Measurements from ENCODE around the gene BIK.
"Not testable (repeated sequence)": the region's sequence is repeated elsewhere in the genome, so short reads cannot be mapped to it uniquely, and the experiment has no call there.

BIK gene

GRCh38 chr22:43136255-43136654 lies 25.7 kb downstream of the BIK start:
- peak; percentile 42 for DNase-seq (ENCODE audit: low spot score)

GRCh38 chr22:43136801-43137200 lies 26.3 kb downstream of the BIK start:
- no peak for DNase-seq (ENCODE audit: low spot score)

DNA sequence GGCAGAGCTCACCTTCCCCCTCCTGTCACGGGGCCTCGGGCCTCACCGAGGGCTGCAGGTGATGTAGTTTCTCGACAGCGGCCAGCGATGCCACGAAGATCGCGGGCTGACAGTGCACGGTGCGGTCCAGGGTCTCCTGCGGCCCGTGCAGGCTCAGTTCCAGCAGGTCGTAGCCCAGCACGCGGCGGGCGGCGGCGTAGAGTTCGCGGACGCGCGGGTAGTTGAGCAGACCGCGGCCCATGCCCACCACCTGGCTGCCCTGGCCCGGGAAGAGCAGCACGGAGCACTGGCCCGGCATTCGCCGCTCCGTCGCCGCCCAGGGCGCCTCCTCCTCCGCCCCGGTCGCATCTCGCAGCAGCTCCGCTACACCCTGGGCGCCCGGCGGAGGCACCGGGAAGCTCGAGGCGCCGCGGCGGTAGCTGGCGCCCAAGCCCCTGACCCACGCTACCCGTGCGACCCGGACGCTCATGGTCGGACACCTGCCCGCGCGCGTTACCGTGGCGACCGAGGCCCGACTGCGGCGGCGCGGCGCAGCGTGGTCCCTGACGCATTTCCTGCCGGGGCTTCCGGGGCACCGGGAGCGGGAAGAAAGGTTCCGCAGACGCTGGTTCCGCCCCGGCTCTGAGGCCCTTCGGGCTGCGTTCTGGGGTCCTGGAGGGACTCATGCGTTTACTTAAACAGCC lies 32.5 kb downstream of the BIK start, which contains the start of gene MCAT:
Gene MCAT, minus strand, starts transcription at position 519 of the 683 bp plus-strand sequence. Its CDS starts 50 bp downstream, at position 469.
- peak; percentile 83 for DNase-seq (ENCODE audit: low spot score)

- DNase-seq (ENCODE audit: low spot score) = no peak
Observed at GRCh38 chr22:43144949-43145348, 34.4 kb downstream of the BIK start.

DNA sequence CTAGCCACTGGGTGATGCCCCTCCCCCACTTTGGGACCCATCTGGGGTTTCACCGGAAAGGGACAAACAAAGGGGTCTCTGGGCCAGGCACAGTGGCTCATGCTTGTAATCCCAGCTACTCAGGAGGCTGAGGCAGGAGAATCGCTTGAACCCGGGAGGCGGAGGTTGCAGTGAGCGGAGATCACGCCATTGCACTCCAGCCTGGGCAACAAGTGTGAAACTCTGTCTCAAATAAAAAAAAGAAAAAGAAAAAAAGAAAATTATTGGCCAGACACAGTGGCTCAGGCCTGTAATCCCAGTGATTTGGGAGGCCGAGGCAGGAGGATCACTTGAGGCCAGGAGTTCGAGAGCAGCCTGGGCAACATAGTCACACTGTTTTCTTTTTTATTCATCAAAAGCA lies 34.8 kb downstream of the BIK start:
- not testable (repeated sequence) for DNase-seq (ENCODE audit: low spot score)

DNA sequence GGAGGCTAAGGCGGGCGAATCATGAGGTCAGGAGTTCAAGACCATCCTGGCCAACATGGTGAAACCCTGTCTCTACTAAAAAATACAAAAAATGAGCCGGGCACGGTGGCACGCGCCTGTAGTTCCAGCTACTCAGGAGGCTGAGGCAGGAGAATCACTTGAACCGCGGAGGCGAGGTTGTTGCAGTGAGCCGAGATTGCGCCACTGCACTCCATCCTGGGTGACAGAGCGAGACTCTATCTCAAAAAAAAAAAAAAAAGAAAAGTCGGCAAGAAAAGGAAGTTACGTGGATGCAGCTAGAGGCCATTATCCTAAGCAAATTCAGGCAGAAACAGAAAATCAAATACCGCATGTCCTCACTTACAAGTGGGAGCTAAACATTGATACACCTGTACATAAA lies 35.8 kb downstream of the BIK start:
- DNase-seq (ENCODE audit: low spot score) = not testable (repeated sequence)

DNA sequence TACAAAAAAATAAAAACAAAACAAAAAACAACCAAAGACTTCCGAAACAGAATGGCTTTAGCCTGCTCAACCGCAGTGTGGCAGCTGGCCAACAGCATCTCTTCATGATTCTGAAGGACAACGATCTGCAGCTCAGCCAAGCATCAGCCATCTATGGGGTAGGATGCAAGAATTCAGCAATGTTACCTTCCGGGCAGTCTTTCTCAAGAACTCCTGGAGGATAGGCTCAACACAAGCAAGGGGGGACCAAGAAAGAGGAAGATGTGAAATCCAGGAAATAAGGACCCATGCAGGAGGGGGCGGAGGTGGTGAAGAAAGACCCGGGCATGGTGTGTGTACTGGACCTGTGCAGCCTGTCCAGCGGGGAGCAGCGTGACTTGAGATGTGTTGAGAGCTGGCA lies 37.3 kb downstream of the BIK start:
- no peak for DNase-seq (ENCODE audit: low spot score)

DNA sequence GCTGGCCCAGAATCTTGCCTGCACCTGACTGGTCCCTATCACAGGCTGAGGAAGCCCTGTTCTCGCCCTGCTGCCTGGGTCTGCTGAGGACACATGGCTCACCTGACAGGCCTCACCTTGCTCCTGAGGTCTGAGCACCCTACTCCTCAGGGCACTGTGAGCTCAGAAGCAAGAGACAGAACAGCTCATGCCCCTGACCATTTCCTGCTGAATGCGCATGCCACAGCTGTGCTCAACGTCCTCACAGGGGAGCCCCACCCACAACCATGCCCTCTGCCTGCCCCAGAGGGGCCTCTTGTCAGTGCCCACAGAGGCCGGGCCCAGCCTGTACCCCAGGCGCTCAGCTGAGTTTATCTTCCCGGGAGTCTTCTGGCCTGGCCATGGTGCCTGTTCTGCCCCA lies 38.0 kb downstream of the BIK start:
- no peak for DNase-seq (ENCODE audit: low spot score)

DNA sequence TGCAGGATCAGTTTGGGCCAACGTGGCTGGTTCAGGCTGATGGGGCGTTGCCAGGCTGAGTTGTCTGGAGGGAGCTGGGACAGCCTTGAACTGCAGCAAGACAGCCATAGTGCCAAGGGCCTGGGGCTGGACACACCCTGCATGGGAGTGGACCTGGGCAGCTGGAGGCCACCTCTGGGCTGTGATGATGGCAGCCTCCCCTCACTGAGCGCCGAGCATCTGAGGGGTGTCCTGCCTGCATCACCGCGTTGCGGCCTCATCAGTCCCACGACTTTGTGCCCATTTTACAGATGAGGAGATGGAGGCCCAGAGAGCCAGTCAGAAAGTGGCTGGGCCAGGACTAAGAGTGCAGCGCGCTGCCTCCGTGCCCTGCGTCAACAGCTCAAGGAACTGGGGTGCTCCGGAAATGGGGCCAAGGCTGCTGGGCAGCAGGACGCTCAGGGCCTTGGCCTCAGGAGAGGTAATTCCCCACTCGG lies 40.2 kb downstream of the BIK start:
- DNase-seq (ENCODE audit: low spot score) = no peak

GRCh38 chr22:43151251-43152002 lies 40.9 kb downstream of the BIK start, which contains the start of gene TSPO:
TSS of gene TSPO (plus strand) at chr22:43151559. CDS start at chr22:43159239, 7,680 bp downstream.
- peak; percentile 77 for DNase-seq (ENCODE audit: low spot score)

GRCh38 chr22:43152003-43152356 lies 41.4 kb downstream of the BIK start:
- DNase-seq (ENCODE audit: low spot score) = no peak

- peak; percentile 83 for DNase-seq (ENCODE audit: low spot score)
Observed at GRCh38 chr22:43152357-43153071, 42.0 kb downstream of the BIK start.

DNA sequence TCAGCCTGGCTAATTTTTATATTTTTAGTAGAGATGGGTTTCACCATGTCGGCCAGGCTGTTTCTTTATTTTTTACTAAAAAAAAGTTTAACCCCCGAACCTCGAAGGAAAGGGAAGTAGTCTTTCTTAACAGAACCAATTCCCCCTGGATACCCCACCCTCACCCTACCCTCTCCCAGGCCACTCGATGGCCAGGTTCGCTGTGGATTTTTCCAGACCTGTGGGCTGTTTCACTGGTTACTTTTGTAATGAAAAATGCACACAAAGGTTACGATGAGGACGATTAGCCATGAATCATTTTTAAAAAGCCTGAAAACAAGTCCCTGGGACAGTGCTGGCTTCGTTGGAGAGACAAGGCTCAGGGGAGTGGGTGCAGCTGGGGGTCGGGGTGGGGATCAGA lies 43.3 kb downstream of the BIK start:
- DNase-seq (ENCODE audit: low spot score) = no peak

- DNase-seq (ENCODE audit: low spot score) = no peak
Observed at GRCh38 chr22:43154887-43155536, 44.5 kb downstream of the BIK start.

DNA sequence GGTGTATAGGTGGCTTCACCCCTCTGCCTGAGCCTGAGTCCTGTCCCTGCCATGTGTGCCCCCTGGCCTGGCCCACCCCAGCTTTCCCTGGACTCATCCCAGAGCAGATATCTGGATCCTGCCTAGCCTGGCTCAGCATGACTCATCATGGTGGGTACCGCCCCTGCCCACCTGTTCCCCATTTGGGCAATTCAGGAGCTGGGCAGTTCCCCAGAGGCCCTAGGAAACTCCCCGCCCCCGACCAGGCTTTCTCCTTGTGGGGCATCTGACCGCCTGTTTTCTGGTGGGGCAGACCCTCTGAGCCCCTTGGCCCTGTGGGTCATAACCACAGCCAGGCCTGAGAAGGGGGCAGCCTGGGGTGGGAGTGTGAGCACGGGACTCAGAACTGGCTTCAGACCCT lies 45.2 kb downstream of the BIK start:
- no peak for DNase-seq (ENCODE audit: low spot score)

- no peak for DNase-seq (ENCODE audit: low spot score)
Observed at GRCh38 chr22:43156413-43156812, 45.9 kb downstream of the BIK start.

- DNase-seq (ENCODE audit: low spot score) = no peak
Observed at GRCh38 chr22:43157874-43158546, 47.5 kb downstream of the BIK start.

DNA sequence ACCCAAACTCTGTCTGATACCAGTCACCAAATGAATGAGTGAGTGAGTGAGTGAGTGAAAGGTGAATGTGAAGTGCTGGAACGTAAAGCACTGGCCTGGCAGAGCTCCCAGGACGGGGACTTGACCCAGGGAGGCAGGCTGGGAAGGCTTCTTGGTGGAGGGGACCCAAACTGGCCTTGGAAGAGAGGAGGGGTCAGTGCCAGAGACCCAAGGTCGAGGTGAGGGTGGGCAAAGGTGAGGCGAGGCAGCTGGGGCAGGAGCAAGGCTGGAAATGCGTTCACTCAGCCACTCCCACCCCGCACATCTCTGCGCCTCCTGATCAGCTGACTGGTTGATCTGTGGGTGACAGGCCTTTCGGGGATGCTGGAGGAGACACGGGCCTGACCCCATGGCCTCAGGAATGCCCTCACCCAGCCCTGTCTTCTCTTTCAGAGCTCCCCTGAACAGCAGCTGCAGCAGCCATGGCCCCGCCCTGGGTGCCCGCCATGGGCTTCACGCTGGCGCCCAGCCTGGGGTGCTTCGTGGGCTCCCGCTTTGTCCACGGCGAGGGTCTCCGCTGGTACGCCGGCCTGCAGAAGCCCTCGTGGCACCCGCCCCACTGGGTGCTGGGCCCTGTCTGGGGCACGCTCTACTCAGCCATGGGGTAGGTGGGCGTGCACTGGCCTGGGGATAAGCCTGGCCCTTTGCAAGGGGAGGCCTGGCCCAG lies 48.4 kb downstream of the BIK start:
- no peak for DNase-seq (ENCODE audit: low spot score)

GRCh38 chr22:43159484-43160178 lies 49.1 kb downstream of the BIK start:
- no peak for DNase-seq (ENCODE audit: low spot score)

DNA sequence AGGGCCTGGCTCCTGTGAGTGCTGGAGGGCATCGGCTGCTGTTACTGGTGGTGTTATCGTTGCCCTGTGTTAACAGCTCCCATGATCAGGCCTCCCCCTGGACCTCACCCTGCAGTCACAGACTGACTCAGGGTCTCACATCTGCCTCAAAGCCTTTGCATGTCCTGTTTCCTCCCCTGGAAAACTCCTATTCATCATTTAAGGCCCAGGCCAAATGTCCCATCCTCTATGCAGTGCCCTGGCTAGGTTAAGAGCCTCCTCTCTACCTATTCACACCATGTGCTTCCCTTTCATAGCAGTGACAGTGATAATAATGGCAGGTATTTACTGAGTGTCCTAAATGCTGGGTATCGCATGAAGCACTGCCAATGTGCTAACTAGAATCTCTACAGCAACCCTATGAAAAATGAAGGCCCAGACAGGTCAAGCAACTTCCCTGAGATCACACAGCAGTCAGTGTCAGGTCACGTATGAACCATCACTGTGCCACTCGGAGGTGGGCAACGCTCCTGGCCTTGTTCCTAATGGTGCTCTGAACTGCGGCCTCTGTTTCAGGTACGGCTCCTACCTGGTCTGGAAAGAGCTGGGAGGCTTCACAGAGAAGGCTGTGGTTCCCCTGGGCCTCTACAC lies 50.1 kb downstream of the BIK start:
- no peak for DNase-seq (ENCODE audit: low spot score)

Data from hematopoietic multipotent progenitor cell treated with erythropoietin and hydrocortisone succinate and interleukin-3 and kit ligand, for 17 days (in vitro differentiated cells).